AG20443 (cell line): ENCODE data around the gene TIMP2.
A peak's percentile ranks its signal among the peaks of the same experiment; 100 is the strongest.
"Not testable (repeated sequence)": the region's sequence is repeated elsewhere in the genome, so short reads cannot be mapped to it uniquely, and the experiment has no call there.

Experiments used
- DNase-seq: peaks from one replicate; pipeline ENCODE4 v3.0.0; 2012; ENCODE audit warnings: low spot score, mixed read lengths

Gene TIMP2

GRCh38 chr17:78954684-78955083 is 29.5 kb upstream of the TIMP2 start:
- no peak for DNase-seq

- DNase-seq, result no peak
Observed at GRCh38 chr17:78953356-78954350, 28.5 kb upstream of the TIMP2 start.

- DNase-seq, result no peak
Observed at GRCh38 chr17:78952706-78953105, 27.5 kb upstream of the TIMP2 start.

GRCh38 chr17:78951967-78952551 is 26.9 kb upstream of the TIMP2 start:
- no peak for DNase-seq

- no peak for DNase-seq
Observed at GRCh38 chr17:78950870-78951269, 25.7 kb upstream of the TIMP2 start.

GRCh38 chr17:78947235-78948149 is 22.3 kb upstream of the TIMP2 start:
- DNase-seq, result no peak

- no peak for DNase-seq
Observed at GRCh38 chr17:78946631-78947030, 21.4 kb upstream of the TIMP2 start.

GRCh38 chr17:78946131-78946530 is 20.9 kb upstream of the TIMP2 start:
- no peak for DNase-seq

GRCh38 chr17:78945455-78945854 is 20.3 kb upstream of the TIMP2 start:
- DNase-seq, result not testable (repeated sequence)

- no peak for DNase-seq
Observed at GRCh38 chr17:78944956-78945355, 19.8 kb upstream of the TIMP2 start.

GRCh38 chr17:78944026-78944425 is 18.8 kb upstream of the TIMP2 start:
- no peak for DNase-seq

GRCh38 chr17:78940708-78941107 is 15.5 kb upstream of the TIMP2 start:
- DNase-seq, result no peak

- DNase-seq, result no peak
Observed at GRCh38 chr17:78940258-78940657, 15.1 kb upstream of the TIMP2 start.

GRCh38 chr17:78939615-78940014 is 14.4 kb upstream of the TIMP2 start:
- no peak for DNase-seq

GRCh38 chr17:78937561-78937960 is 12.4 kb upstream of the TIMP2 start:
- no peak for DNase-seq

GRCh38 chr17:78935419-78936323 is 10.5 kb upstream of the TIMP2 start:
- DNase-seq, result peak; percentile 91

- DNase-seq, result no peak
Observed at GRCh38 chr17:78934681-78935418, 9.7 kb upstream of the TIMP2 start.

- DNase-seq, result peak; percentile 91
Observed at GRCh38 chr17:78933959-78934568, 8.9 kb upstream of the TIMP2 start.

GRCh38 chr17:78933025-78933958 is 8.1 kb upstream of the TIMP2 start:
- DNase-seq, result peak; percentile 90
